ENCODE results near the gene DYRK1A. TPM values are rescaled to one million over a fixed set of nuclear protein-coding genes. Genes with fewer than 3 reads are reported as not detected.
A peak's percentile ranks its signal among the peaks of the same experiment; 100 is the strongest.

DYRK1A gene
- total RNA-seq, 1 donor from 2014 or later: 108 TPM

DNA sequence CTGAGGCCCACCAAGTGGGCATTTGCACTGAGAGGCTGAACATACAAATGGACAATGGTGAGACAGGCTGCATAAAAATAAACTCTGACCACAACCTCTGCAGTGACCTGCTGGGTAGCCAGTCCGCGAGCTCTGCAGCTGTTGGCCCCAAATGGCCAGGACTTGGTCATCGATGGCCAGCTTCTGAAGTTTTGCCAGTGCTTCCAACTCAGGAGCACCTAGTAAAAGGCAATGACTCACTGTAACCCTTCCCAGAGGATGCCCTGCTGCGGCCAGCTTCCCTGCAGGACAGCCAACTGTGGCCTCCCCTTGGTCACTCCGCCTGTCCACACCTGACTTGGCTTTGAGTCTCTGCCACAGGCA, 185.4 kb downstream of the DYRK1A start:
- Mint-ChIP-seq H3K27me3 (ENCODE audit: insufficient read depth, low read depth) (peaks cover 7% of the 10 kb centered on the region), H3K9me3 (peaks cover 3% of the 10 kb centered on the region), H3K4me1 (peaks cover 28% of the 10 kb centered on the region), H3K36me3 (no peaks in the 10 kb centered on the region), H3K27ac (no peak overlapping the region), H3K4me3 (no peak overlapping the region)
- H3F3A ChIP-seq (ENCODE audit: low read depth): no peaks in the 10 kb centered on the region
- no peak overlapping the region for H2AFZ ChIP-seq (replicated peaks)
- H3K4me3 ChIP-seq: no peak overlapping the region
- H3K36me3 ChIP-seq: no peaks in the 10 kb centered on the region
- no peaks in the 10 kb centered on the region for H3K27me3 ChIP-seq
- no peak overlapping the region for H3K27ac ChIP-seq
- no peaks in the 10 kb centered on the region for H3K79me2 ChIP-seq (ENCODE audit: low read depth)
- H3K9ac ChIP-seq: no peak overlapping the region
- H4K20me1 ChIP-seq (ENCODE audit: low read depth): no peaks in the 10 kb centered on the region
- TF ChIP-seq, protein P1, sequence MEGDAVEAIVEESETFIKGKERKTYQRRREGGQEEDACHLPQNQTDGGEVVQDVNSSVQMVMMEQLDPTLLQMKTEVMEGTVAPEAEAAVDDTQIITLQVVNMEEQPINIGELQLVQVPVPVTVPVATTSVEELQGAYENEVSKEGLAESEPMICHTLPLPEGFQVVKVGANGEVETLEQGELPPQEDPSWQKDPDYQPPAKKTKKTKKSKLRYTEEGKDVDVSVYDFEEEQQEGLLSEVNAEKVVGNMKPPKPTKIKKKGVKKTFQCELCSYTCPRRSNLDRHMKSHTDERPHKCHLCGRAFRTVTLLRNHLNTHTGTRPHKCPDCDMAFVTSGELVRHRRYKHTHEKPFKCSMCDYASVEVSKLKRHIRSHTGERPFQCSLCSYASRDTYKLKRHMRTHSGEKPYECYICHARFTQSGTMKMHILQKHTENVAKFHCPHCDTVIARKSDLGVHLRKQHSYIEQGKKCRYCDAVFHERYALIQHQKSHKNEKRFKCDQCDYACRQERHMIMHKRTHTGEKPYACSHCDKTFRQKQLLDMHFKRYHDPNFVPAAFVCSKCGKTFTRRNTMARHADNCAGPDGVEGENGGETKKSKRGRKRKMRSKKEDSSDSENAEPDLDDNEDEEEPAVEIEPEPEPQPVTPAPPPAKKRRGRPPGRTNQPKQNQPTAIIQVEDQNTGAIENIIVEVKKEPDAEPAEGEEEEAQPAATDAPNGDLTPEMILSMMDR (IDR thresholded peaks at IDR 0.05): no peak
- TF ChIP-seq EZH2 (IDR thresholded peaks at IDR 0.05) (no peak), EZH2phosphoT487 (IDR thresholded peaks at IDR 0.05) (no peak)
- no peak for DNase-seq (ENCODE audit: low spot score)
- no peaks in the 10 kb centered on the region for H3K9me3 ChIP-seq (ENCODE audit: low read depth)
- H3K4me2 ChIP-seq: no peak overlapping the region
- H3K4me1 ChIP-seq: no peaks in the 10 kb centered on the region

DNA sequence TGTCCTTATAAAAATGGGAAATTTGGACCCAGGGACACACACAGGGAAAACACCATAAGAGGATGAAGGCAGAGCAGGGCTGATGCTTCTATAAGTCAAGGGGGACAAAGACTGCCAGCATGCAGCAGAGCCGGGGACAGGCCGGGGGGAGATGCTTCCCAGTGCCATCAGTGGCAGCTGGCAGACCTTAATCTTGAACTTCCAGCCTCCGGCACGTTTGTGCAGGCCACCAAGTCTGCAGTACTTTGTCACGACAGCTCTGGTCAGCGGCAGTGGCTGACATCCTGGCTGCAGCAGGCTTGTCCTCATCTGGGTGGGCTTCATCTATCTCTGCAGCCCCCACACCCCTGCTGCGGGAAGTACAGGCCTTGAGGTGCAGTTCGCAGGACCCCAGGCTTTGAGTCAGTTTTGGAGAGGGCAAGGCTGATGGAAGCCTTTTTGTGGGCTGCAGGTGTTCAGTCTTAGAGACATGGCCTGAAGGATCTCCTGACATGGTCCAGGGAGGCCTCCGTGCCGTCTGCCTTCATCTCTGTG, 186.0 kb downstream of the DYRK1A start:
- H2AFZ ChIP-seq (replicated peaks): no peak overlapping the region
- H3K27ac ChIP-seq: no peak overlapping the region
- H3K27me3 Mint-ChIP-seq (ENCODE audit: insufficient read depth, low read depth): peaks cover 9% of the 10 kb centered on the region
- H3K4me1 Mint-ChIP-seq: peaks cover 28% of the 10 kb centered on the region
- H3K4me1 ChIP-seq: no peaks in the 10 kb centered on the region
- no peak overlapping the region for H3K4me3 Mint-ChIP-seq
- peaks cover 3% of the 10 kb centered on the region for H3K9me3 Mint-ChIP-seq
- no peaks in the 10 kb centered on the region for H3K9me3 ChIP-seq (ENCODE audit: low read depth)
- H4K20me1 ChIP-seq (ENCODE audit: low read depth): no peaks in the 10 kb centered on the region
- no peaks in the 10 kb centered on the region for H3K79me2 ChIP-seq (ENCODE audit: low read depth)
- no peak for DNase-seq (ENCODE audit: low spot score)
- no peak overlapping the region for H3K27ac Mint-ChIP-seq
- H3K36me3 Mint-ChIP-seq: no peaks in the 10 kb centered on the region
- no peaks in the 10 kb centered on the region for H3K36me3 ChIP-seq
- H3K4me2 ChIP-seq: no peak overlapping the region
- H3F3A ChIP-seq (ENCODE audit: low read depth): no peaks in the 10 kb centered on the region
- no peaks in the 10 kb centered on the region for H3K27me3 ChIP-seq
- no peak overlapping the region for H3K4me3 ChIP-seq
- no peak overlapping the region for H3K9ac ChIP-seq
- TF ChIP-seq EZH2 (IDR thresholded peaks at IDR 0.05) (no peak), EZH2phosphoT487 (IDR thresholded peaks at IDR 0.05) (no peak)
- TF ChIP-seq, protein P1 (IDR thresholded peaks at IDR 0.05): no peak

DNA sequence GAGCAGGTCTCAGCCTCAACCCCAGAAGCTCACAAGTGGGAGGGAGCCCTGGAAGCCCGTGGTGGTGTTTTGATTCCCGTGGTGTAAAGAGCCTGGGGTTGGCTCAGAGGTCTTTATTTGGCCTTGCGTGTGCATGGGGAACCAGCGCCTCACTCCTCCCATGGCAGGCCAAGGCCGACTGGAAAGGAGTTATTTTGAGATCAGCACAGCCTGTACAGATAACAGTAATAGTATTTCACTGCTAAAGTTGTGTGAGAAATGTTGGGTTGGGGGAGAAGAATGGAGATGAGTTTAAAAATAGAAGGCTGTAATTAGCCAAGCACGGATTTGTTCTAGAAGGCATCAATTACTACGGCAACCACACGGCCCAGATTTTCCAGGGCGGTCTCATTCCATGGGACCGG, 186.5 kb downstream of the DYRK1A start:
- Histone ChIP-seq H3K36me3 (no peaks in the 10 kb centered on the region), H3K4me2 (no peak overlapping the region), H3K9me3 (ENCODE audit: low read depth) (no peaks in the 10 kb centered on the region), H2AFZ (replicated peaks) (no peak overlapping the region), H3F3A (ENCODE audit: low read depth) (no peaks in the 10 kb centered on the region), H3K79me2 (ENCODE audit: low read depth) (no peaks in the 10 kb centered on the region), H3K27me3 (no peaks in the 10 kb centered on the region), H3K4me1 (no peaks in the 10 kb centered on the region), H3K27ac (no peak overlapping the region), H3K4me3 (no peak overlapping the region), H4K20me1 (ENCODE audit: low read depth) (no peaks in the 10 kb centered on the region), H3K9ac (no peak overlapping the region)
- H3K36me3 Mint-ChIP-seq: no peaks in the 10 kb centered on the region
- no peak for DNase-seq (ENCODE audit: low spot score)
- H3K4me3 Mint-ChIP-seq: no peak overlapping the region
- H3K9me3 Mint-ChIP-seq: peaks cover 3% of the 10 kb centered on the region
- H3K27ac Mint-ChIP-seq: peak overlapping the region; percentile 54
- TF ChIP-seq, protein P1 (IDR thresholded peaks at IDR 0.05): no peak
- TF ChIP-seq EZH2 (IDR thresholded peaks at IDR 0.05) (no peak), EZH2phosphoT487 (IDR thresholded peaks at IDR 0.05) (no peak)
- peaks cover 28% of the 10 kb centered on the region for H3K4me1 Mint-ChIP-seq
- H3K27me3 Mint-ChIP-seq (ENCODE audit: insufficient read depth, low read depth): peaks cover 9% of the 10 kb centered on the region

All from neural progenitor cell (in vitro differentiated cells).